Gastrocnemius medialis (tissue), 4 donors: ENCODE results near the gene AIF1L.

ENCODE experiments used
- CTCF ChIP-seq, 5 experiments: fragments of 450-650 bp in 3 of 5; fragments of 200-600 bp in 2 of 5; sonication (generic) in 2 of 5; IDR thresholded peaks in 4 of 5; conservative IDR thresholded peaks in 1 of 5; 1 replicate in 4 of 5; 2 replicates in 1 of 5; pipeline ENCODE4 v1.5.1; 2016 to 2019; ENCODE audit warnings: antibody characterized with exemption in 5 of 5, mild to moderate bottlenecking in 3 of 5, moderate library complexity in 3 of 5
- POLR2A ChIP-seq, 2 donors: fragments of 450-650 bp; IDR thresholded peaks; one replicate each; pipeline ENCODE4 v1.6.1; 2017; ENCODE audit warnings: antibody characterized with exemption in 2 of 2, mild to moderate bottlenecking in 2 of 2, moderate library complexity in 2 of 2

GRCh38 chr9:131120620-131121228 lies 24.4 kb downstream of the AIF1L start:
- TF ChIP-seq POLR2A (IDR thresholded peaks at IDR 0.05) (no peak), CTCF (IDR thresholded peaks at IDR 0.05 in 4 of 5, conservative IDR thresholded peaks at IDR 0.05 in 1 of 5) (no peak)
